Testis (tissue), 3 donors: ENCODE results near the gene GLS2. TPM values are rescaled to one million over a fixed set of nuclear protein-coding genes. Genes with fewer than 3 reads are reported as not detected.
"Not testable (repeated sequence)": the region's sequence is repeated elsewhere in the genome, so short reads cannot be mapped to it uniquely, and the experiment has no call there.

Experiments used
- DNase-seq: peaks from one replicate; pipeline ENCODE4 v3.0.0-alpha.2; 2019
- H3K27ac ChIP-seq, 2 donors: fragments of 200-600 bp; sonication (generic); one replicate each; pipeline ENCODE4 v1.5.1; 2019
- H3K27me3 ChIP-seq: fragments of 200-600 bp; sonication (generic); one replicate; pipeline ENCODE4 v1.5.1; 2019
- H3K36me3 ChIP-seq: fragments of 200-600 bp; sonication (generic); one replicate; pipeline ENCODE4 v1.5.1; 2017; ENCODE audit warnings: low read depth; ENCODE audit errors: missing control alignments
- H3K4me1 ChIP-seq: fragments of 200-600 bp; sonication (generic); one replicate; pipeline ENCODE4 v1.5.1; 2019
- H3K4me3 ChIP-seq, 2 donors: fragments of 200-600 bp; sonication (generic); one replicate each; pipeline ENCODE4 v1.5.1; 2017 to 2019
- H3K9me3 ChIP-seq: fragments of 200-600 bp; sonication (generic); one replicate; pipeline ENCODE4 v1.5.1; 2017
- CTCF ChIP-seq, 3 experiments: fragments of 450-650 bp in 2 of 3; fragments of 200-600 bp in 1 of 3; sonication (generic) in 1 of 3; IDR thresholded peaks; one replicate each; pipeline ENCODE4 v1.5.1; 2016 to 2019; ENCODE audit warnings: antibody characterized with exemption in 3 of 3, mild to moderate bottlenecking in 2 of 3, moderate library complexity in 1 of 3
- POLR2A ChIP-seq: fragments of 450-650 bp; IDR thresholded peaks from one replicate; pipeline ENCODE4 v1.6.1; 2017; ENCODE audit warnings: antibody characterized with exemption, mild to moderate bottlenecking, moderate library complexity
- WGBS, 2 donors: methylation state at CpG; one replicate each; pipeline ENCODE4 v1.1.5; 2018; 5-methylcytosine and 5-hydroxymethylcytosine counted together
- intact Hi-C: fragments of 100-400 bp; cut with DNase I; formaldehyde crosslinking; loops from one replicate; pipeline ENCODE4 v1.15.1; 2023; ENCODE audit warnings: low total_unique reads
- polyA plus RNA-seq: library from polyadenylated mRNA; stranded (reverse); fragments of 350-450 nt; fragmentation: Illumina TruSeq; extraction: RNeasy Lipid Tissue Mini Kit (QIAGEN cat#74804); gene quantifications from one replicate; pipeline ENCODE4 v1.2.3, GENCODE V29; 2014; ENCODE audit warnings: low read depth, low replicate concordance; ENCODE audit not compliant: insufficient read depth
- total RNA-seq, 2 donors: library from RNA; depleted of rRNA; stranded (reverse); fragments of >200 nt; gene quantifications; one replicate each; pipeline ENCODE4 v1.2.3, GENCODE V29; 2016

GLS2 gene
- total and polyA plus RNA-seq, 3 donors from 2014 or later, result 2.2 to 4.7 (median 3.8) TPM

DNA sequence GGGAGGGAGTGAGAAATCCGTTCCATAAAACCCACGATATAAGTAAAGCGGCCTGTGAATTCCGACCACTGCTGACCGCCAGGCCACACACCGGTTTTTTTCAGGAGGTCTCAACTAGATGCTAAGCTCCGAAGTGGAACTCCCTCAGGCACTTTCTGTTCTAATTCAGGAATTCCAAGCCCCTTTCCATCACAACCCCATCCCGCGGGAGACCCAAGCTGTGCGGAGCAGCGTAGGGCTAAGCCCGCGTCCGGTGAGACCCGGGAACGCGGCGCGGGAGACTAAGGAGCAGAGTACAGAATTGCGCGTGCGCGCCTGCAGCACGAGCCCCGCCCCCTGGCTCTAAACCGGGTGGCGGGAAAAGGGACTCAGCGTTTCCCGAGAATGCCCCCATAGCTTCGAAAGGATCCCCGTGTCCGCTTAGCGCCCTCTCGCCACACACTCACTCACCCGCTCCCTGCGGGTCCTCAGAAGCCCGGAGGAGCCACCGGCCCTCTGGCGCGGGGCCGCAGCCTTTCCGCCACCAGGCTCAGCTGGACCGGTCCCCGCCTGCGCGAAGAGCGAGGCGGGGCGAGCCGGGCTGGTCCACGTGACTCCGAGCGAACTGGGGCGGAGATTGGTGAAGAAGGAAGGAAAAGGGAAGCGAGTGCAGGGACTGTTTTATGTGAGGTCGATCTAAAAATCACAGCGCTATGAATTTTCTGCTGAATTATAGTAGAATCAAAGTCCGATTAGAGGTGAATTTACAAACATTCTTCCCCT is 38.9 kb downstream of the GLS2 start, which contains the start of gene TIMELESS:
Gene TIMELESS, minus strand, starts transcription at position 567 of the 762 bp plus-strand sequence. CDS start 15,256 bp downstream, outside the sequence.
- TF ChIP-seq POLR2A, result no peak
- no peak for TF ChIP-seq CTCF (IDR thresholded peaks at IDR 0.05)
- WGBS, 2 donors, result 0% methylated on average over 30 to 58 of the region's 58 CpGs
- peak within 1 kb of the TSS; percentile 68 to 95 for H3K4me3 ChIP-seq
- no peaks in the 10 kb centered on the region for H3K4me1 ChIP-seq
- no peaks in the 10 kb centered on the region for H3K27me3 ChIP-seq
- DNase-seq, result peak; percentile 91
- H3K36me3 ChIP-seq, result no peaks in the 10 kb centered on the region
- H3K9me3 ChIP-seq, result no peaks in the 10 kb centered on the region
- intact Hi-C loops, result no loop called here
- H3K27ac ChIP-seq, result peak within 1 kb of the TSS; percentile 91 to 93

DNA sequence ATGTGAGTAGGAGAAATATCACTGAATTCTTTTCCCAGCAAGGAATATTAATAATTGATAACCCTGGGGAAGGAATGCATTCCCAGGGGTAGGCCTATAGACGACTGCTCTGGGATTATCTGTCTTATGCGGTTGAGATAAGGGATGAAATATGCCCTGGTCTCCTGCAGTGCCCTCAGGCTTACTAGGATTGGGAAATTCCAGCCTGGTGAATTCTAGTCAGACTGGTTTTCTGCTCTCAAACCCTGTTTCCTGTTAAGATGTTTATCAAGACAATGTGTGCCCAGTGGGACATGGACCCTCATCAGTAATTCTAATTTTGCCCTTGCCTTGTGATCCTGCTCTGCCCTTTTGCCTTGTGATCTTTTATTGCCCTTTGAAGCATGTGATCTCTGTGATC is 44.8 kb downstream of the GLS2 start:
- H3K4me1 ChIP-seq, DNase-seq, H3K36me3 ChIP-seq, H3K27me3 ChIP-seq, intact Hi-C loops, H3K9me3 ChIP-seq, H3K27ac ChIP-seq, H3K4me3 ChIP-seq: not testable (repeated sequence)
- WGBS, 2 donors, result 53 to 67% methylated on average over 2 of the region's 2 CpGs

GRCh38 chr12:56437430-56438176 is 50.4 kb downstream of the GLS2 start:
- Histone ChIP-seq H3K4me1 (no peaks in the 10 kb centered on the region), H3K27ac (no peak overlapping the region), H3K4me3 (no peak overlapping the region), H3K36me3 (no peaks in the 10 kb centered on the region), H3K9me3 (no peaks in the 10 kb centered on the region), H3K27me3 (no peaks in the 10 kb centered on the region)
- TF ChIP-seq CTCF (IDR thresholded peaks at IDR 0.05) (no peak), POLR2A (no peak)
- no peak for DNase-seq
- WGBS, 2 donors, result 81 to 92% methylated on average over 11 of the region's 11 CpGs
- intact Hi-C loops, result no loop called here

- H3K4me1 ChIP-seq, result no peaks in the 10 kb centered on the region
- intact Hi-C loops, result no loop called here
- WGBS, 2 donors, result 93 to 97% methylated on average over 5 to 6 of the region's 6 CpGs
- no peaks in the 10 kb centered on the region for H3K27me3 ChIP-seq
- no peak overlapping the region for H3K27ac ChIP-seq
- no peaks in the 10 kb centered on the region for H3K36me3 ChIP-seq
- H3K4me3 ChIP-seq, result no peak overlapping the region
- TF ChIP-seq POLR2A (no peak), CTCF (IDR thresholded peaks at IDR 0.05) (no peak)
- H3K9me3 ChIP-seq, result no peaks in the 10 kb centered on the region
- no peak for DNase-seq
Measured at GRCh38 chr12:56434828-56435227, 53.1 kb downstream of the GLS2 start.

DNA sequence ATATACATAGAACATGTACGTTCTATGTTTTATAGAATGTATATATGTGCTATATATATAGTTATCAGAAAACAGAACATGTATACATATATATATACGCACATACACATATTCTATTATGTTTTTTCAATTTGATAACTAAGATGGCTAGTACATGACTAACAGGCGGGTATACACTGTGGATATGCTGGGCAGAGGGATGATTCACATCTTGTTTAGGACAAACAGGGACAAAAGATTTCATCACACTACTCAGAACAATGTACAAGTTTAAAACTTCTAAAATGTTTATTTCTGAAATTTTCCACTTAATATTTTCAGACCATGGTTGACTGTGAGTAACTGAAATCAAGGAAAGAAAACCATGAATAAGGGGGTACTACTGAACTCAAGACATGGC is 56.1 kb downstream of the GLS2 start:
- WGBS, 2 donors, result 90 to 99% methylated on average over 3 of the region's 3 CpGs
- no peak overlapping the region for H3K27ac ChIP-seq
- no peaks in the 10 kb centered on the region for H3K4me1 ChIP-seq
- no peak for TF ChIP-seq CTCF (IDR thresholded peaks at IDR 0.05)
- no peak for TF ChIP-seq POLR2A
- intact Hi-C loops, result no loop called here
- no peak for DNase-seq
- no peak overlapping the region for H3K4me3 ChIP-seq
- H3K36me3 ChIP-seq, result no peaks in the 10 kb centered on the region
- H3K9me3 ChIP-seq, result no peaks in the 10 kb centered on the region
- no peaks in the 10 kb centered on the region for H3K27me3 ChIP-seq
